ENCODE measurements around the gene PACSIN3.

Gene PACSIN3

GRCh38 chr11:47148903-47149531, 37.2 kb downstream of the PACSIN3 start:
- in situ Hi-C loops (cut with MboI; ENCODE audit: low pct_unique_long_range_greater_than_20kb, low sequenced_read_pairs, unreplicated experiment) = no loop called here

GRCh38 chr11:47148270-47148669, 38.0 kb downstream of the PACSIN3 start:
- in situ Hi-C loops (cut with MboI; ENCODE audit: low pct_unique_long_range_greater_than_20kb, low sequenced_read_pairs, unreplicated experiment) = no loop called here
- TF ChIP-seq CTCF (IDR thresholded peaks at IDR 0.05; ENCODE audit: extremely low read depth, insufficient read depth, missing control alignments) = no peak
- no peak for DNase-seq (ENCODE audit: low spot score)

More at GRCh38 chr11:47148903-47149531, 37.2 kb downstream of the PACSIN3 start:
- no peak for TF ChIP-seq CTCF (IDR thresholded peaks at IDR 0.05; ENCODE audit: extremely low read depth, insufficient read depth, missing control alignments)
- no peak for DNase-seq (ENCODE audit: low spot score)

GRCh38 chr11:47147681-47148080, 38.6 kb downstream of the PACSIN3 start:
- no peak for TF ChIP-seq CTCF (IDR thresholded peaks at IDR 0.05; ENCODE audit: extremely low read depth, insufficient read depth, missing control alignments)
- no peak for DNase-seq (ENCODE audit: low spot score)
- in situ Hi-C loops (cut with MboI; ENCODE audit: low pct_unique_long_range_greater_than_20kb, low sequenced_read_pairs, unreplicated experiment) = no loop called here

- TF ChIP-seq CTCF (IDR thresholded peaks at IDR 0.05; ENCODE audit: extremely low read depth, insufficient read depth, missing control alignments) = no peak
- in situ Hi-C loops (cut with MboI; ENCODE audit: low pct_unique_long_range_greater_than_20kb, low sequenced_read_pairs, unreplicated experiment) = no loop called here
- no peak for DNase-seq (ENCODE audit: low spot score)
These were observed 39.0 kb downstream of the PACSIN3 start for GRCh38 chr11:47147250-47147649.

GRCh38 chr11:47144541-47144940, 41.7 kb downstream of the PACSIN3 start:
- in situ Hi-C loops (cut with MboI; ENCODE audit: low pct_unique_long_range_greater_than_20kb, low sequenced_read_pairs, unreplicated experiment) = no loop called here
- TF ChIP-seq CTCF (IDR thresholded peaks at IDR 0.05; ENCODE audit: extremely low read depth, insufficient read depth, missing control alignments) = no peak
- DNase-seq (ENCODE audit: low spot score) = no peak

GRCh38 chr11:47143322-47143721, 42.9 kb downstream of the PACSIN3 start:
- DNase-seq (ENCODE audit: low spot score) = no peak
- no peak for TF ChIP-seq CTCF (IDR thresholded peaks at IDR 0.05; ENCODE audit: extremely low read depth, insufficient read depth, missing control alignments)
- in situ Hi-C loops (cut with MboI; ENCODE audit: low pct_unique_long_range_greater_than_20kb, low sequenced_read_pairs, unreplicated experiment) = no loop called here

Measured in GM13977 (cell line).